GM18520 (cell line): ENCODE measurements around the gene NUCB2.

Experiments
- ATAC-seq: cut with Tn5 transposase; IDR thresholded peaks from one replicate; pipeline ENCODE4 v1.9.1; 2021; ENCODE audit not compliant: unreplicated experiment

The NUCB2 gene

DNA sequence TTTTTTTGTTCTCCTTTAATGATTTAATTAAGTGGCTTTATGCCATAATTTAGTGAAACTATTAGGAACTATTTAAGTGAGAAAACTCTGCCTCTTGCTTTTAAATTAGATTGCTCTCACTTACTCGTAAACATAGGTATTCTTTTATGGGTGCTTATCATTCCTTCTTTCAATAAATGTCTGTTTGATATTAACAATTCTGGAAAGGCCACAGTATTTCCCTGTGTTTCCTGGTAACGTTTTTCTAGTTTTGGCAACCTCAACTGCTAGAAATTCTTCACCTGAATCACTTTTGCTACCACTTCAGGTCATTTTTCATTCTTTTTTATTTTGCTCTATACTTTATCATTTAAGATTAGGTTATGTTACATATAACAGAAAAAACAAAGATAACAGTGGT, 55.1 kb downstream of the NUCB2 start:
- ATAC-seq, result no peak

DNA sequence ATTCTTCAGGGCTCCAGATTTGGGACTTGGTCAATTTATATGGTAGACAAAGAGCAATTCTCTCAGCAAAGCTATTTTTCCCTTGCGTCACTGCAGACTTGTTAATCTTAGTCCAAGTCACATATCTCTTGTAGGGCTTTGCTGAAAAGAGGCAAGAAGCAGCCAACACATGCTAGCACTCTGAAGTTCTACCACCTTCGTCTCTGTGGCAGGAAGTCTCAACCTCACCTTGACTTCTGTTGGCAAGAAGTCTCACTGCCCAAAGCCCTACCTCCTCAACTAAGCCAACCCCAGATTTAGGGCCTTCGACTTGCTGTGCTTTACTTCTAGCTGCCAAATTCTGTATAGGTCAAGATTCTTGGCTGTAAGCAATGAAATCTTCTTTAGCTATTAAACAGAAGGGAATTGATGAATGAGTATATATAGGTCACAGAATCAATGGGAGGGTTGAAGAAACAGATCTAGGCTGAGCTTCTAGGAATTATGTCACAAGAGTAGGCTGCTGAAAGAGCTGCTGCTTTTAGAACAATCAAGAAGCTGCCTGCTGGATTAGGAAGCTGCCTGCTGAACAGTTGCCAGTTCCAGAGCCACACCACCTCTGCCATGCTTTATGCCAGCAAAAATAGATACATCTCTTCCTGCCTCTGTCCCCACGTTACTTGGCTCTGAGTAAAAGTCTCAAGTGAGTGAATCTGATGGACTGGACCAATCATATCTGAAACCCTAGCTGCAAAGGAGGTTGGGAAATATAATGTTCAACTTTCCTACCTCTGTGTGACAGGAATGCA, 57.5 kb downstream of the NUCB2 start:
- ATAC-seq, result no peak

DNA sequence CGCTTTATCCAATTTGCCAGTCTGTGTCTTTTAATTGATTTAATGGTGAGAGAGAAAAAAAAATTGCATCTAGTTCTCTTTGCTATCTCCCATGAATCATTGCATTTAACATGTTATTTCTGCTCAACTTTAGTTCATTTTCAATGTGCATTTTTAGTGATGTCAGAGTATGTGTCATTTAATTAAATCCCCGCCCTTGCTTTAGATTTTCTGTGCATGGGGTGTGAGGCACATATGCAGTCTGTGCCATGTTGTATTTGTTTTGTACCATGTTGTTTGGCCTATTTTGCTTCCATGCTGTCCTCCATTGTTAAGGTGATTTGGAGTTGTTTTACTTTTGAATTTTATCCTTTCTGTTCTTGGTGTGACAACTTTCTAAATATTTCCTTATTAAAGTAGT, 66.7 kb downstream of the NUCB2 start:
- ATAC-seq, result no peak

DNA sequence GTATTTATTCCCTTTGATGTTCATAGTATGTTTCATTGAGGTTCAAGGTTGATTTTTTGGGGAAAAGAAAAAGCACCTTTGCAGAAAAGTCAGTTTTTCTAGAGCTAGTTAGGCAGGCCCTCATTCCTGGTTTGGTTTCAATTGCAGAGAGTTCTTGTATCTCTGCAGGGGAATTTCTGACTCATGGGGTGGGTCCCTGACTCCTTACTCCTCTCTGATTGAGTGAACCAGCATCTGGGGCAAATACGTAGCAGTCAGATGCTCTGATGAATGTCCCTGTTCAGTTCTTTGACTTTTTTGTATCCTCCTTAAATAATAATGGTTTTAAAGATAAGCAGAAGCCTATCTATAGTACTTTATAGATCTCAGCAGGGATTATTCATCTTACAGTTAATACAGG, 67.4 kb downstream of the NUCB2 start:
- ATAC-seq, result no peak

GRCh38 chr11:17347676-17348075, 71.1 kb downstream of the NUCB2 start:
- ATAC-seq, result no peak

- no peak for ATAC-seq
Measured at GRCh38 chr11:17350455-17351171, 74.1 kb downstream of the NUCB2 start.

DNA sequence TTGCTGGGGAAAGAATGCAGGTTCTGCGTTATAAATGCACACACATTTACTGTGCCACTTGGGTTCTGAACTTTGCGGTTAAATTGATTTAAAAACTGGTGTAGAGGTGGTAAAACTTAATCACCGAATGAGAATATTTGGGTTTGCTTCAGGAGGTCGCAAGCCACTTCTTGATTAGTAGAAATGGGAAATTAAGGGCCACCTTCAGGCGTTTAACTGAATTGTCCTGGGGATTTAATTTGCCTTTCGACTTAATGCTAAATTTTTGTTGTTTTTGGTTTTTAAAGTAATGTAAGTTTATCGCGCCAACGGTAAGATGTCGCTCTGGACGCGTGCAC, 74.6 kb downstream of the NUCB2 start:
- no peak for ATAC-seq

GRCh38 chr11:17351510-17352176, 75.1 kb downstream of the NUCB2 start, which contains the start of gene NCR3LG1:
Gene NCR3LG1, plus strand, starts transcription at chr11:17351800. Its CDS starts 170 bp downstream, at chr11:17351970.
- ATAC-seq, result no peak

- no peak for ATAC-seq
Measured at GRCh38 chr11:17352950-17353820, 76.6 kb downstream of the NUCB2 start.

- ATAC-seq, result no peak
Measured at GRCh38 chr11:17353821-17354600, 77.5 kb downstream of the NUCB2 start.

DNA sequence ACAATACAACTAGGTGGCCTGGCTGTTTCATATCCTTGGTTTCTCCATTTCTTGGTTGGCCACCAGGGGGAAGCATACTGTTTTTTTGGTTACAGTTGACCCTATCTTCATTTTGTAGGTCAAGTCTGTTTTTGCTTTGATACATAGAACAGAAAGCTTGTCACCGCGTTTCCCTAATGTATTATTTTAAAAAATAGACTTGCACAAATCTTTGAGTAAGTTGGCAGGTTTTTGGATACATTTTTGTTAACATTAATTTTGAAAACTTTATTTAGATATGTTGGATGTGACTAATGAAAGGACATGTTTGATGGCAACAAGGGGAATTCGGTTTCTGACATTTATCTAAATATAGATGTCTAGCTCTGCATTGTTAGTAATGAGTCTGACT, 78.1 kb downstream of the NUCB2 start:
- ATAC-seq, result no peak

DNA sequence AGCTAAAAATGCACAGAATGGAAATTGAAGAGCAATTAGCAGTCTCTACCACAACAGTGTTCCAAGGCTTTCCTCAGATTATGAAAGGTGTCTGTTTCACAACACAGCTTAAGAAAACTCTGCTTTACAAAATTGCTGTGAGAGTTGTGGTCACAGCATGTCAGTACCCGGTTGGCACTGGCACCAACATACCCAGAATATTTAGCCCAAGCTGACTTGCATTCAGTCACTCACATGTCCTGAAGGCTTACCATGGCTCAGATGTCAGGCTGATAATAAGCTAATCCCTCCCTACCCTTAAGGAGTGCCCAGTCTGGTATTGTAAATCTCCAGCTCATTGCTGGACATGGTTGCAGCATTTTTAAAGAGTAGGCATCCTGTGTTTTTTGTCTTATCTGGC, 90.0 kb downstream of the NUCB2 start:
- no peak for ATAC-seq

GRCh38 chr11:17368551-17368950, 92.0 kb downstream of the NUCB2 start:
- no peak for ATAC-seq

DNA sequence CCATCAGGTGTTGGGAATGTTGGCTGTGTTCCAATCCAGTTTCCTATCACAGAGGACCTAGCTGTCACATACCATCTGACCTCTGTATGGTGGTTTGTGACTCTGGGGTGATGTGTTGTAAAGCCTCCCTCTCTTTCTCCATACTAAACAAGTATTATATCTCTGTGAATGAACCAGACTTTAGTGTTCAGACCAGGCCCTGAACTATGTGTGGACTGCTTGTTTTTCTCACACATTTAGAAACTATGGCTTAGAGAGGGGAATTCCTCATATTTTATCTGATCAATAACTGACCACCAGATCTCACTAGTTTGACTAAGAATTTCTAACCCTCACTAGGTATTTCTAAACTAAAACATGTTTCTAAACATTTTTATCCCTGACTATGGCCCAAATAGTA, 92.6 kb downstream of the NUCB2 start:
- no peak for ATAC-seq

DNA sequence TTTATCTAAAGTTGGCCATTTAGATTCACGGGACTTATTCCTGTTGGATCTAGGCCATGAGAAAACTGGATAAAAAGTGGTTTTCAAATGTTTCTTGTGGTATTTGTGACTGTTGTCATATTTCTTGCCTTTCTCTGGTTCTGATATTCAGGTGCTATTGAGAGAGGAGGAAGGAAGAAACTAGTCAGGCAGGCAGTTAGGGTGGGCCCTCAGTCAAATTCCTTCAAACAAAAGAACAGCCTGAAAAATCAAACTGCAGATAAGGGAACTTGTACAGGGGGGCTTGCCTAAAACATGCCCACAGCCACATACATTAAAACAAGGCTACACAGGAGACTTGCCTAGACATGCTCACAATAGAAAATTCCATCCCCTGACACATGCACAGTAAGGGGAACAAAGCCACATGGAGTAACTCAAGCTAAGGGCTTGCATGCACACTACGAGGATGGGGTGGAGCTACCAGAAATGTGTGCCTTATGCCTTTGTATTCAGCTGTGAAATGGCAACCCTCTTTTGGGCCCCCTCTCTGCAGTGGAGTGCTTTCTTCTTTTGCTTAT, 93.2 kb downstream of the NUCB2 start:
- no peak for ATAC-seq

DNA sequence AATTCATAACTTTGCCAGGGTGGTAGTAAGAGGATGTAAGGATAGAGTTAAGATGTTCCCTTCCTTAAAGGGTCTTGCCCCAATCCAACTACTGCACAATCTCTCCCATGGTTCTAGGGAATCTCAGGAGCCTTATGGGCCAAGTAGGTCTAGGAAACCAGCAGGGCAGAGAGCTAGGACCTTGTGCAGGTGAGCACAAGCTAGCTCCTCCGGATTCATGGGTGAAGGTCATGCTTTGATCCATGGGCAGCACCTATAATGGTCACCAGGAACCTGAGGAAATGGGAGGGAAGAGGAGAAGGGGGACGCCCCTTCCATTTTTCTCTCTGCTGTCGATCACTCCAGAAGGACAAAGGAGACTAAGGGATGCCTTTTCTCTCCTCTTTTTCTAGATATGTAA, 95.1 kb downstream of the NUCB2 start:
- no peak for ATAC-seq

GRCh38 chr11:17375547-17375946, 99.0 kb downstream of the NUCB2 start:
- ATAC-seq, result no peak

GRCh38 chr11:17376493-17376892, 100.0 kb downstream of the NUCB2 start:
- no peak for ATAC-seq

GRCh38 chr11:17378655-17379054, 102.1 kb downstream of the NUCB2 start:
- ATAC-seq, result no peak
